ENCODE data around the gene LUZP2.

GRCh38 chr11:24754406-24754805 lies 257.6 kb downstream of the LUZP2 start:
- TF ChIP-seq CTCF (IDR thresholded peaks at IDR 0.05) (no peak), POLR2A (IDR thresholded peaks at IDR 0.05) (no peak)

All from adrenal gland (tissue), 5 donors.